Gastrocnemius medialis (tissue), 4 donors: Measurements from ENCODE around the gene LDLRAD4.

Experiments
- CTCF ChIP-seq, 5 experiments: fragments of 450-650 bp in 3 of 5; fragments of 200-600 bp in 2 of 5; sonication (generic) in 2 of 5; IDR thresholded peaks in 4 of 5; conservative IDR thresholded peaks in 1 of 5; 1 replicate in 4 of 5; 2 replicates in 1 of 5; pipeline ENCODE4 v1.5.1; 2016 to 2019; ENCODE audit warnings: antibody characterized with exemption in 5 of 5, mild to moderate bottlenecking in 3 of 5, moderate library complexity in 3 of 5
- POLR2A ChIP-seq, 2 donors: fragments of 450-650 bp; IDR thresholded peaks; one replicate each; pipeline ENCODE4 v1.6.1; 2017; ENCODE audit warnings: antibody characterized with exemption in 2 of 2, mild to moderate bottlenecking in 2 of 2, moderate library complexity in 2 of 2

- TF ChIP-seq CTCF (IDR thresholded peaks at IDR 0.05 in 4 of 5, conservative IDR thresholded peaks at IDR 0.05 in 1 of 5): no peak
- TF ChIP-seq POLR2A (IDR thresholded peaks at IDR 0.05): no peak
Observed at GRCh38 chr18:13376841-13377351, 158.3 kb downstream of the LDLRAD4 start.
